Erythroblast (primary cell): ENCODE measurements around the gene ZNF274.

ENCODE experiments used
- GATA1 ChIP-seq: IDR thresholded peaks from 2 replicates; pipeline ENCODE4 v1.6.1; 2011; ENCODE audit warnings: low read depth, mild to moderate bottlenecking, control low read depth, low read length, moderate library complexity
- POLR2A ChIP-seq: IDR thresholded peaks from 2 replicates; pipeline ENCODE4 v1.6.1; 2011; ENCODE audit warnings: mild to moderate bottlenecking, low read length

- TF ChIP-seq POLR2A (no peak), GATA1 (no peak)
Observed at GRCh38 chr19:58229255-58229639, 46.4 kb downstream of the ZNF274 start.
